Ishikawa (cell line): ENCODE measurements around the gene DDX60.

ENCODE experiments used
- CREB1 ChIP-seq: IDR thresholded peaks from 2 replicates; pipeline ENCODE4 v1.6.1; 2012; ENCODE audit warnings: low read depth
- EGR1 ChIP-seq: IDR thresholded peaks from 2 replicates; pipeline ENCODE4 v1.6.1; 2012
- EP300 ChIP-seq: IDR thresholded peaks from 2 replicates; pipeline ENCODE4 v1.6.1; 2012; ENCODE audit warnings: borderline replicate concordance
- FOXM1 ChIP-seq: IDR thresholded peaks from 2 replicates; pipeline ENCODE4 v1.6.1; 2012; ENCODE audit warnings: low read depth, borderline replicate concordance
- NFIC ChIP-seq: IDR thresholded peaks from 2 replicates; pipeline ENCODE4 v1.6.1; 2012
- RAD21 ChIP-seq: IDR thresholded peaks from 2 replicates; pipeline ENCODE4 v1.6.1; 2012; ENCODE audit warnings: low read depth
- TAF1 ChIP-seq: IDR thresholded peaks from 2 replicates; pipeline ENCODE4 v1.6.1; 2012; ENCODE audit warnings: low read depth, mild to moderate bottlenecking
- TCF12 ChIP-seq: IDR thresholded peaks from 2 replicates; pipeline ENCODE4 v1.6.1; 2012; ENCODE audit warnings: low read depth
- TEAD4 ChIP-seq: IDR thresholded peaks from 2 replicates; pipeline ENCODE4 v1.6.1; 2012
- YY1 ChIP-seq: IDR thresholded peaks from 2 replicates; pipeline ENCODE4 v1.6.1; 2012; ENCODE audit warnings: low read depth
- ZBTB7A ChIP-seq: IDR thresholded peaks from 2 replicates; pipeline ENCODE4 v1.6.1; 2012; ENCODE audit warnings: low read depth
- TF ChIP-seq, protein P1 (sequence below): IDR thresholded peaks from 2 replicates; pipeline ENCODE4 v1.6.1; 2012
- TF ChIP-seq, protein P2 (sequence below): IDR thresholded peaks from 2 replicates; pipeline ENCODE4 v1.6.1; 2012
- TF ChIP-seq, protein P3 (sequence below): IDR thresholded peaks from 2 replicates; pipeline ENCODE4 v1.6.1; 2012; ENCODE audit warnings: low read depth, mild to moderate bottlenecking

The DDX60 gene

GRCh38 chr4:168197926-168198325, 120.6 kb downstream of the DDX60 start:
- TF ChIP-seq, protein P1, sequence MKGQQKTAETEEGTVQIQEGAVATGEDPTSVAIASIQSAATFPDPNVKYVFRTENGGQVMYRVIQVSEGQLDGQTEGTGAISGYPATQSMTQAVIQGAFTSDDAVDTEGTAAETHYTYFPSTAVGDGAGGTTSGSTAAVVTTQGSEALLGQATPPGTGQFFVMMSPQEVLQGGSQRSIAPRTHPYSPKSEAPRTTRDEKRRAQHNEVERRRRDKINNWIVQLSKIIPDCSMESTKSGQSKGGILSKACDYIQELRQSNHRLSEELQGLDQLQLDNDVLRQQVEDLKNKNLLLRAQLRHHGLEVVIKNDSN = no peak
- no peak for TF ChIP-seq TAF1
- TF ChIP-seq EP300 = no peak
- TF ChIP-seq EGR1 = no peak
- TF ChIP-seq, protein P2, sequence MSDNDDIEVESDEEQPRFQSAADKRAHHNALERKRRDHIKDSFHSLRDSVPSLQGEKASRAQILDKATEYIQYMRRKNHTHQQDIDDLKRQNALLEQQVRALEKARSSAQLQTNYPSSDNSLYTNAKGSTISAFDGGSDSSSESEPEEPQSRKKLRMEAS = no peak
- TF ChIP-seq YY1 = no peak
- TF ChIP-seq, protein P3, sequence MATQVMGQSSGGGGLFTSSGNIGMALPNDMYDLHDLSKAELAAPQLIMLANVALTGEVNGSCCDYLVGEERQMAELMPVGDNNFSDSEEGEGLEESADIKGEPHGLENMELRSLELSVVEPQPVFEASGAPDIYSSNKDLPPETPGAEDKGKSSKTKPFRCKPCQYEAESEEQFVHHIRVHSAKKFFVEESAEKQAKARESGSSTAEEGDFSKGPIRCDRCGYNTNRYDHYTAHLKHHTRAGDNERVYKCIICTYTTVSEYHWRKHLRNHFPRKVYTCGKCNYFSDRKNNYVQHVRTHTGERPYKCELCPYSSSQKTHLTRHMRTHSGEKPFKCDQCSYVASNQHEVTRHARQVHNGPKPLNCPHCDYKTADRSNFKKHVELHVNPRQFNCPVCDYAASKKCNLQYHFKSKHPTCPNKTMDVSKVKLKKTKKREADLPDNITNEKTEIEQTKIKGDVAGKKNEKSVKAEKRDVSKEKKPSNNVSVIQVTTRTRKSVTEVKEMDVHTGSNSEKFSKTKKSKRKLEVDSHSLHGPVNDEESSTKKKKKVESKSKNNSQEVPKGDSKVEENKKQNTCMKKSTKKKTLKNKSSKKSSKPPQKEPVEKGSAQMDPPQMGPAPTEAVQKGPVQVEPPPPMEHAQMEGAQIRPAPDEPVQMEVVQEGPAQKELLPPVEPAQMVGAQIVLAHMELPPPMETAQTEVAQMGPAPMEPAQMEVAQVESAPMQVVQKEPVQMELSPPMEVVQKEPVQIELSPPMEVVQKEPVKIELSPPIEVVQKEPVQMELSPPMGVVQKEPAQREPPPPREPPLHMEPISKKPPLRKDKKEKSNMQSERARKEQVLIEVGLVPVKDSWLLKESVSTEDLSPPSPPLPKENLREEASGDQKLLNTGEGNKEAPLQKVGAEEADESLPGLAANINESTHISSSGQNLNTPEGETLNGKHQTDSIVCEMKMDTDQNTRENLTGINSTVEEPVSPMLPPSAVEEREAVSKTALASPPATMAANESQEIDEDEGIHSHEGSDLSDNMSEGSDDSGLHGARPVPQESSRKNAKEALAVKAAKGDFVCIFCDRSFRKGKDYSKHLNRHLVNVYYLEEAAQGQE = no peak
- no peak for TF ChIP-seq RAD21
- TF ChIP-seq NFIC = no peak
- no peak for TF ChIP-seq TEAD4
- no peak for TF ChIP-seq CREB1
- TF ChIP-seq ZBTB7A = no peak

- no peak for TF ChIP-seq YY1
- TF ChIP-seq, protein P1 = no peak
- TF ChIP-seq, protein P3 = no peak
- no peak for TF ChIP-seq CREB1
- no peak for TF ChIP-seq EGR1
- no peak for TF ChIP-seq RAD21
These were observed 129.8 kb downstream of the DDX60 start for GRCh38 chr4:168188754-168189153.

- TF ChIP-seq TEAD4 (no peak), RAD21 (peak; percentile 85)
These were observed 134.6 kb downstream of the DDX60 start for GRCh38 chr4:168183717-168184571.

DNA sequence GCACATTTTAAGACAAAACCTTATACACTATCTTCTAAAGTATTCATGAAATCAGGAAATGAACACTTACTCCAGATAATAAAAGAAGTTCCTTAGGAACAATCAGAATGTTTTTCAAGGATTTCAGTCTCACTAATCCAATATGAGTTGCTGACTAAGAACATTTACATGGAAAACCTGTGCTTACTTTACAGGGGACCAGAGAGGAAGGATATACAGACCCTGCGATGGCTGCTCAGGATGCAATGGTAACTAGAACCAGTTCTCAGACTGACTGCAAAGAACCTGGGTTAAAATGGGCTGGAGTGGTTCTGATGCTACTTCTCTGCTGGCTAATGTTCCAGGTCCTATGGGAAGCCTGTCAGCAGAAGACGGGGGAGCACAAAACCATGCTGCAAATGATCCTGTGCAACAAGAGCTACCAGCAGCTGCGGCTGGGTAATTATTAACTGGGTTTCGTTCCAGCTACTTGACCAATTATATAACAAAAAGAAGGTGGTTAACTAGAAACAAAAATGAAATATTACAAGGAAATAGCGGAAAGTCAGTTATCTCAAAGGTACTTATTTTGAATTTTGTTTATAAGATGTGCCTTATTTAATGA, 140.9 kb downstream of the DDX60 start:
- TF ChIP-seq, protein P2 = no peak
- TF ChIP-seq YY1 (no peak), EP300 (no peak), FOXM1 (no peak), NFIC (no peak), TAF1 (no peak), EGR1 (no peak), TCF12 (no peak), TEAD4 (no peak)
- TF ChIP-seq, protein P3 = no peak

- TF ChIP-seq CREB1 (no peak), RAD21 (no peak), NFIC (no peak), TAF1 (no peak), TEAD4 (no peak), YY1 (no peak), EGR1 (no peak)
- TF ChIP-seq, protein P2 = no peak
These were observed 144.2 kb downstream of the DDX60 start for GRCh38 chr4:168174308-168174707.
